Germinal center (tissue), 1 donor: Measurements from ENCODE around the gene STEEP1.
A peak's percentile ranks its signal among the peaks of the same experiment; 100 is the strongest.

Experiments used
- DNase-seq: peaks from one replicate; pipeline ENCODE4 v3.0.0; 2012; ENCODE audit warnings: mixed read lengths, low spot score

Gene STEEP1

DNA sequence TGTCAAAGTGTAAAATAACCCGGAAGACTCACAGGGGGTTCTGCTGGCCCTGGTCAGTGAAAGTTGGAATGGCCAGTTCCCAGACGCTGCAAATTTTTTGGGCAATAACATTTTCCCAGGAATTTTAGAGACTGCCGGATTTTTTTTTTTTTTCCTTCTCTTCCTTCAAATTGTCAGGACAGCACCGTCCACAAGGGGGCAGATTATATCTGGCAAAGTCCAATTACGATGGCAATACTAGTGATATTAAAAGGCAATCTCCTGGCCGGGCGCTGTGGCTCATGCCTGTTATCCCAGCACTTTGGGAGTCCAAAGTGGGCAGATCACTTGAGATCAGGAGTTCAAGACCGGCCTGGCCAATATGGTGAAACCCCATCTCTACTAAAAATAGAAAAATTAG lies 76.5 kb downstream of the STEEP1 start:
- DNase-seq: peak; percentile 11
